Smooth muscle cell (in vitro differentiated cells): ENCODE results near the gene BRINP3. TPM values are rescaled to one million over a fixed set of nuclear protein-coding genes. Genes with fewer than 3 reads are reported as not detected.

Experiments used
- DNase-seq: peaks from one replicate; lab custom pipeline; 2025; ENCODE audit not compliant: unreplicated experiment; lab: John Stamatoyannopoulos, UW
- H2AFZ ChIP-seq: fragments of 200-600 bp; sonication (generic); 2 replicates; pipeline ENCODE4 v1.6.0; 2016; ENCODE audit warnings: antibody characterized with exemption, low read depth, mild to moderate bottlenecking
- H3F3A ChIP-seq: fragments of 200-600 bp; sonication (generic); 2 replicates; pipeline ENCODE4 v1.6.0; 2017; ENCODE audit warnings: antibody characterized with exemption, low read depth
- H3K27ac ChIP-seq: fragments of 200-600 bp; sonication (generic); 2 replicates; pipeline ENCODE4 v1.5.1; 2016; ENCODE audit warnings: low read depth, mild to moderate bottlenecking
- H3K27me3 ChIP-seq: fragments of 200-600 bp; sonication (generic); 2 replicates; pipeline ENCODE4 v1.6.1; 2016; ENCODE audit warnings: low read depth, mild to moderate bottlenecking
- H3K36me3 ChIP-seq: fragments of 200-600 bp; sonication (generic); 2 replicates; pipeline ENCODE4 v1.5.1; 2016; ENCODE audit warnings: low read depth
- H3K4me1 ChIP-seq: fragments of 200-600 bp; sonication (generic); 2 replicates; pipeline ENCODE4 v1.5.1; 2016; ENCODE audit warnings: low read depth
- H3K4me2 ChIP-seq: fragments of 200-600 bp; sonication (generic); 2 replicates; pipeline ENCODE4 v1.6.0; 2016; ENCODE audit warnings: mild to moderate bottlenecking
- H3K4me3 ChIP-seq: fragments of 200-600 bp; sonication (generic); 2 replicates; pipeline ENCODE4 v1.5.1; 2016; ENCODE audit warnings: mild to moderate bottlenecking
- H3K79me2 ChIP-seq: fragments of 200-600 bp; sonication (generic); 2 replicates; pipeline ENCODE4 v1.6.0; 2016; ENCODE audit warnings: low read depth, mild to moderate bottlenecking
- H3K9ac ChIP-seq: fragments of 200-600 bp; sonication (generic); 2 replicates; pipeline ENCODE4 v1.6.0; 2016; ENCODE audit warnings: low read depth
- H3K9me3 ChIP-seq: fragments of 200-600 bp; sonication (generic); replicated peaks from 2 replicates; pipeline ENCODE4 v1.5.1; 2016; ENCODE audit warnings: low read depth
- H4K20me1 ChIP-seq: fragments of 200-600 bp; sonication (generic); 2 replicates; pipeline ENCODE4 v1.6.0; 2016; ENCODE audit warnings: low read depth
- WGBS: methylation state at CpG from one replicate; pipeline ENCODE4 v1.1.7; 2016; ENCODE audit warnings: low lambda C conversion rate; 5-methylcytosine and 5-hydroxymethylcytosine counted together
- polyA plus RNA-seq: library from polyadenylated mRNA; unstranded; fragments of >200 nt; fragmentation: Nextera tagmentation; extraction: Ambion mirVana; gene quantifications from 2 replicates; pipeline ENCODE4 v1.2.1, GENCODE V29; 2016
- total RNA-seq: library from RNA; depleted of rRNA; stranded (reverse); fragments of >200 nt; gene quantifications from 2 replicates; pipeline ENCODE4 v1.2.3, GENCODE V29; 2014
- TF ChIP-seq, protein P1 (sequence below): fragments of 200-600 bp; sonication (generic); IDR thresholded peaks from 2 replicates; pipeline ENCODE4 v1.5.1; 2017; ENCODE audit warnings: borderline replicate concordance, mild to moderate bottlenecking, antibody characterized with exemption; ENCODE audit not compliant: insufficient read depth, poor library complexity, severe bottlenecking

The BRINP3 gene
- total and polyA plus RNA-seq, 2 experiments from 2014 or later: not detected

DNA sequence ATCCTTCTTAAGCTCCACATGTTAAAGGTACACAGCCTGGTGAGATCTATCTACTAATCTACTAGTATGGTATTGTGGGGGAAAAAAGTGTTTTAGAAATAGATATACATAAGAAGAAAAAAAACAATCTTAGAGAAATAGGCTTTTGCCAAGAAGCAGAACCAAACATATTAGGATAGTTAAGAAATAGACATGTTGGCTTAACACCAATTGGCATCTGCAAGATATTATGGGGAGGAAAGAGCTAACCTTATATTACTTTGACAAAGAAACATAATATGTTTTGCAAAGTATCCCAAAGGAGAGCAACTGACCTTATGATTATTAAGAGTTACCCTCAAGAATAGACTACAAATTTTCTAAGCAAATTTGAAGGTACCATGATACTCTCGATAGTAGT, 202.9 kb downstream of the BRINP3 start:
- H3F3A ChIP-seq: no peaks in the 10 kb centered on the region
- no peak overlapping the region for H3K4me3 ChIP-seq
- 93% methylated on average over 1 of the region's 1 CpG for WGBS
- H4K20me1 ChIP-seq: no peaks in the 10 kb centered on the region
- DNase-seq: no peak
- no peaks in the 10 kb centered on the region for H3K9me3 ChIP-seq
- no peaks in the 10 kb centered on the region for H3K36me3 ChIP-seq
- H3K79me2 ChIP-seq: no peaks in the 10 kb centered on the region
- no peak overlapping the region for H3K9ac ChIP-seq
- no peaks in the 10 kb centered on the region for H3K4me1 ChIP-seq
- no peak overlapping the region for H2AFZ ChIP-seq
- TF ChIP-seq, protein P1, sequence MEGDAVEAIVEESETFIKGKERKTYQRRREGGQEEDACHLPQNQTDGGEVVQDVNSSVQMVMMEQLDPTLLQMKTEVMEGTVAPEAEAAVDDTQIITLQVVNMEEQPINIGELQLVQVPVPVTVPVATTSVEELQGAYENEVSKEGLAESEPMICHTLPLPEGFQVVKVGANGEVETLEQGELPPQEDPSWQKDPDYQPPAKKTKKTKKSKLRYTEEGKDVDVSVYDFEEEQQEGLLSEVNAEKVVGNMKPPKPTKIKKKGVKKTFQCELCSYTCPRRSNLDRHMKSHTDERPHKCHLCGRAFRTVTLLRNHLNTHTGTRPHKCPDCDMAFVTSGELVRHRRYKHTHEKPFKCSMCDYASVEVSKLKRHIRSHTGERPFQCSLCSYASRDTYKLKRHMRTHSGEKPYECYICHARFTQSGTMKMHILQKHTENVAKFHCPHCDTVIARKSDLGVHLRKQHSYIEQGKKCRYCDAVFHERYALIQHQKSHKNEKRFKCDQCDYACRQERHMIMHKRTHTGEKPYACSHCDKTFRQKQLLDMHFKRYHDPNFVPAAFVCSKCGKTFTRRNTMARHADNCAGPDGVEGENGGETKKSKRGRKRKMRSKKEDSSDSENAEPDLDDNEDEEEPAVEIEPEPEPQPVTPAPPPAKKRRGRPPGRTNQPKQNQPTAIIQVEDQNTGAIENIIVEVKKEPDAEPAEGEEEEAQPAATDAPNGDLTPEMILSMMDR: no peak
- peaks cover 2% of the 10 kb centered on the region for H3K27me3 ChIP-seq
- no peak overlapping the region for H3K4me2 ChIP-seq
- H3K27ac ChIP-seq: no peak overlapping the region

DNA sequence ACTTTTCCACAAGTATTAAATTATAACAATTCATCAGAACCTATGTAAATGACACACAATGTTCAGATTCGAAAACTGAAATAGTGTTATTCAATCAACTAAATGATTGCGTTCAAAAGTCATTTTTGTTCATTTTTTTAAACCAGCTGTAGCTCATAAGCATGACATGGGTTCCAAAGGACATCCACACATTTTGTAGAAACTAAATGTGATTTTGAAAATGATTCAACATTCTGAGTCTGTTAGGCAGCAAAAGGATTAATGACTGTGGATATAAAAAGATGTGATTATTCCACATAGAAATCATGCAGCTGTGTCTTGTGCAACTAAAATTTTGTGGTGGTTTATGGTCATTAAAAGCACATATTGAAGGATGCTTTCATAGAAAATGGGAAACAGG, 204.5 kb downstream of the BRINP3 start:
- Histone ChIP-seq H3K9ac (no peak overlapping the region), H3K4me1 (no peaks in the 10 kb centered on the region), H3K79me2 (no peaks in the 10 kb centered on the region), H3K27me3 (peaks cover 2% of the 10 kb centered on the region), H3K4me2 (no peak overlapping the region), H3K36me3 (no peaks in the 10 kb centered on the region), H4K20me1 (no peaks in the 10 kb centered on the region), H2AFZ (no peak overlapping the region), H3K27ac (no peak overlapping the region), H3K4me3 (no peak overlapping the region), H3K9me3 (no peaks in the 10 kb centered on the region), H3F3A (no peaks in the 10 kb centered on the region)
- WGBS: 80% methylated on average over 2 of the region's 2 CpGs
- no peak for DNase-seq
- TF ChIP-seq, protein P1: no peak

DNA sequence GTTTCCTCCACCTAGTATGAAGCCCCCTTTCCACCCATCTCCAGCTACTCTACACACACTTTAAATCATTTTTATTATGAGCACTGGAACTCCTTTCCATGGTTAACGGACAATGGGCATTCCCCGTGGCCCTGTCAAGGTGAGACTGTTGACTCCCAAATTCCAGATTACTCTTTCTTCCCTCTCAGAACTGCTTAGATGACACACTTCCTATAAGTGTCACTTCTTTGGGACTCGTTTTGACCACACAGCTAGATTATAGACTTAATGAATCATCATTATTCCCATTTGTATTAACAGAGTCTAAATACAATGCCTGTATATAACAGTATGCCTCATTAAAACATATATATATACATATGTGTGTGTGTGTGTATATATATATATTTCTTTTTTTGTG, 215.1 kb downstream of the BRINP3 start:
- Histone ChIP-seq H3K79me2 (no peaks in the 10 kb centered on the region), H3K27me3 (no peaks in the 10 kb centered on the region), H2AFZ (no peak overlapping the region), H3K36me3 (no peaks in the 10 kb centered on the region), H4K20me1 (no peaks in the 10 kb centered on the region), H3K27ac (no peak overlapping the region), H3K9ac (no peak overlapping the region), H3K9me3 (no peaks in the 10 kb centered on the region), H3K4me3 (no peak overlapping the region), H3K4me1 (no peaks in the 10 kb centered on the region), H3K4me2 (no peak overlapping the region), H3F3A (no peaks in the 10 kb centered on the region)
- TF ChIP-seq, protein P1: no peak
- no peak for DNase-seq
- 86% methylated on average over 3 of the region's 3 CpGs for WGBS

DNA sequence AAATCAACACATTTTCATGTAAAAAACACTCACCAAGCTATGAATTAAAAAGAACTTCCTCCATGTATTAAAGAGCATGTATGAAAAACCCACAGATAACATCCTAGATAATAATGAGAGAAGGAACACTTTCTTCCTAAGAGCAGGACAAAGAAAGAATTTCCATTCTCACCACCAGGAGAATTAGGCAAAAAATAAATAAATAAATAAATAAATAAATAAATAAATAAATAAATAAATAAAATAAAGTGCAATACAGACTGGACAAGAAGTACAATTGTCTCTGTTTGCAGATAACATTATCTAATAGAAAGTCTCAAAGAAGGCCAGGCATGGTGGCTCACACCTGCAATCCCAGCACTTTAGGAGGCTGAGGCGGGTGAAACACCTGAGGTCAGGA, 218.2 kb downstream of the BRINP3 start:
- DNase-seq: no peak
- no peak overlapping the region for H3K9ac ChIP-seq
- 94% methylated on average over 1 of the region's 1 CpG for WGBS
- TF ChIP-seq, protein P1: no peak
- H3K9me3 ChIP-seq: no peaks in the 10 kb centered on the region
- H4K20me1 ChIP-seq: no peaks in the 10 kb centered on the region
- H2AFZ ChIP-seq: no peak overlapping the region
- no peak overlapping the region for H3K4me2 ChIP-seq
- H3K27me3 ChIP-seq: no peaks in the 10 kb centered on the region
- no peak overlapping the region for H3K27ac ChIP-seq
- no peaks in the 10 kb centered on the region for H3F3A ChIP-seq
- no peaks in the 10 kb centered on the region for H3K36me3 ChIP-seq
- no peaks in the 10 kb centered on the region for H3K4me1 ChIP-seq
- no peak overlapping the region for H3K4me3 ChIP-seq
- H3K79me2 ChIP-seq: no peaks in the 10 kb centered on the region
